HepG2 (cell line): ENCODE measurements around the gene ARL3. TPM values are rescaled to one million over a fixed set of nuclear protein-coding genes. Genes with fewer than 3 reads are reported as not detected.

ENCODE experiments used
- CREB1 ChIP-seq, 2 experiments: fragments of 450-650 bp in 1 of 2; IDR thresholded peaks; 2 replicates each; pipeline ENCODE4 v1.6.1; 2016 to 2017; ENCODE audit warnings: control low read depth in 1 of 2, mild to moderate bottlenecking in 1 of 2, missing compliant biosample characterization in 1 of 2, missing genetic modification characterization in 1 of 2
- HDAC1 ChIP-seq: sonication (generic); formaldehyde crosslinking; IDR thresholded peaks from 2 replicates; pipeline ENCODE4 v1.5.1; 2020; ENCODE audit warnings: mild to moderate bottlenecking, missing genetic modification reagents
- MBNL3 ChIP-seq: fragments of 250-450 bp; sonication (Bioruptor Pico); conservative IDR thresholded peaks from 2 replicates; pipeline ENCODE4 v1.8.0; 2022; ENCODE audit warnings: mild to moderate bottlenecking, inconsistent platforms
- MED13 ChIP-seq: sonication (generic); formaldehyde crosslinking; IDR thresholded peaks from 2 replicates; pipeline ENCODE4 v1.5.0; 2020; ENCODE audit warnings: missing genetic modification reagents
- MLXIP ChIP-seq: sonication (generic); formaldehyde crosslinking; IDR thresholded peaks from 2 replicates; pipeline ENCODE4 v1.9.0; 2021; ENCODE audit warnings: missing genetic modification reagents, borderline replicate concordance
- MXD3 ChIP-seq: IDR thresholded peaks from 2 replicates; pipeline ENCODE4 v1.6.1; 2016; ENCODE audit warnings: mild to moderate bottlenecking, missing biosample characterization, missing genetic modification reagents
- RCOR2 ChIP-seq: IDR thresholded peaks from 2 replicates; pipeline ENCODE4 v1.6.1; 2016; ENCODE audit warnings: missing biosample characterization, missing genetic modification reagents
- ZNF646 ChIP-seq: sonication (generic); formaldehyde crosslinking; IDR thresholded peaks from 2 replicates; pipeline ENCODE4 v1.9.0; 2021; ENCODE audit warnings: mild to moderate bottlenecking, missing genetic modification reagents
- ZNF710 ChIP-seq: sonication (generic); formaldehyde crosslinking; IDR thresholded peaks from 2 replicates; pipeline ENCODE4 v1.5.0; 2020; ENCODE audit warnings: mild to moderate bottlenecking, missing genetic modification reagents, borderline replicate concordance
- polyA plus RNA-seq, 8 experiments: library from polyadenylated mRNA; depleted of rRNA in 3 of 8; stranded (reverse) in 7 of 8; unstranded in 1 of 8; fragments of >200 nt; fragmentation: Illumina TruSeq in 4 of 8; extraction: Trizol in 4 of 8; gene quantifications; 2 replicates each; pipeline versions ENCODE4 v1.2.1 to v1.2.3, GENCODE V29; 2011 to 2016; ENCODE audit warnings: low read depth in 4 of 8, missing spikeins in 1 of 8, mixed read lengths in 1 of 8; ENCODE audit not compliant: insufficient read depth in 1 of 8
- total RNA-seq, 5 experiments: library from RNA; depleted of rRNA; stranded (reverse); fragments of >200 nt; fragmentation: Illumina TruSeq; extraction: Trizol; gene quantifications; 2 replicates each; pipeline ENCODE4 v1.2.3, GENCODE V29; 2016; ENCODE audit warnings: low read depth in 1 of 5

Gene ARL3
- total and polyA plus RNA-seq, 2 of the 13 experiments (the other 11 are each of a cell fraction or from before 2014, with no cell fraction given) = 5.2 to 6.6 TPM

- TF ChIP-seq ZNF710 (CRISPR knock-in tag) (no peak), HDAC1 (CRISPR knock-in tag) (peak; percentile 20; the same call in 1 of the 2 replicates), CREB1 (IDR thresholded peaks at IDR 0.05) (no peak), CREB1 (CRISPR knock-in tag; IDR thresholded peaks at IDR 0.05) (no peak), MED13 (no peak), RCOR2 (CRISPR knock-in tag) (no peak), MLXIP (CRISPR knock-in tag) (no peak), ZNF646 (CRISPR knock-in tag) (no peak), MXD3 (CRISPR knock-in tag) (0 out of 2 replicates have a peak, but pooled peaks have one; percentile 2), MBNL3 (CRISPR knock-in tag) (0 out of 2 replicates have a peak, but pooled peaks have one; percentile 40)
Observed at GRCh38 chr10:102641402-102641801, 72.8 kb downstream of the ARL3 start (continued).
